ENCODE results near the gene MANEA.

The MANEA gene

GRCh38 chr6:95589067-95589466 is 11.7 kb downstream of the MANEA start:
- DNase-seq = no peak

GRCh38 chr6:95589826-95590570 is 12.7 kb downstream of the MANEA start:
- no peak for DNase-seq

GRCh38 chr6:95593025-95593424 is 15.7 kb downstream of the MANEA start:
- DNase-seq = no peak

- no peak for DNase-seq
These were observed 18.7 kb downstream of the MANEA start for GRCh38 chr6:95596021-95596420.

- DNase-seq = no peak
These were observed 22.4 kb downstream of the MANEA start for GRCh38 chr6:95599706-95600105.

- no peak for DNase-seq
These were observed 23.8 kb downstream of the MANEA start for GRCh38 chr6:95601133-95601532.

GRCh38 chr6:95614094-95614493 is 36.8 kb downstream of the MANEA start:
- DNase-seq = no peak

- DNase-seq = no peak
These were observed 52.2 kb downstream of the MANEA start for GRCh38 chr6:95629551-95629950.

- DNase-seq = no peak
These were observed 59.5 kb downstream of the MANEA start for GRCh38 chr6:95636552-95637431.

GRCh38 chr6:95648636-95649035 is 71.3 kb downstream of the MANEA start:
- peak; percentile 34 for DNase-seq

- DNase-seq = no peak
These were observed 72.1 kb downstream of the MANEA start for GRCh38 chr6:95649451-95649850.

GRCh38 chr6:95654176-95654575 is 76.8 kb downstream of the MANEA start:
- no peak for DNase-seq

- peak; percentile 29 for DNase-seq
These were observed 81.6 kb downstream of the MANEA start for GRCh38 chr6:95658886-95659285.
